HCT116 (cell line): ENCODE results near the gene MRPL9. TPM values are rescaled to one million over a fixed set of nuclear protein-coding genes. Genes with fewer than 3 reads are reported as not detected.

Source experiments
- ATAC-seq: fragments of 200-7000 bp; cut with Tn5 transposase; 2 replicates; pipeline ENCODE4 v1.9.1; 2020; ENCODE audit warnings: mild to moderate bottlenecking, moderate library complexity
- BruUV-seq: library from RNA; stranded (reverse); fragments of 400-500 nt; replicated peaks from 2 replicates; lab custom pipeline; 2021; lab: Mats Ljungman, UMichigan
- CTCF ChIA-PET: fragments of 300-600 bp; sonication (Branson Sonifier 250); formaldehyde crosslinking; loops from one replicate; lab custom pipeline; 2021; ENCODE audit warnings: antibody characterized with exemption; lab: Charles Lee
- POLR2A ChIA-PET: fragments of 300-600, 350-600 bp; sonication (Branson Sonifier 250); formaldehyde crosslinking; loops from one replicate; lab custom pipeline; 2021; ENCODE audit warnings: antibody characterized with exemption; lab: Charles Lee
- RAD21 ChIA-PET, 2 experiments: fragments of 300-600 bp; sonication (Branson Sonifier 250); formaldehyde crosslinking; loops; one replicate each; lab custom pipeline; 2023; ENCODE audit warnings: low total read pairs in 2 of 2; ENCODE audit not compliant: uncharacterized antibody in 2 of 2, unreplicated experiment in 2 of 2, low non-redundant PET in 1 of 2; lab: Charles Lee
- DNase-seq: peaks from one replicate; pipeline ENCODE4 v3.0.0-alpha.2; 2010; ENCODE audit warnings: low read depth, low spot score
- H2AFZ ChIP-seq: fragments of 200-600 bp; shearing (Covaris generic), sonication (generic); 2 replicates; pipeline ENCODE4 v1.6.1; 2017; ENCODE audit warnings: low read depth, mixed run types, mixed read lengths, antibody characterized with exemption, low read length; ENCODE audit not compliant: poor library complexity, severe bottlenecking
- H3K27ac ChIP-seq: 2 replicates; pipeline ENCODE4 v1.5.1; 2012; ENCODE audit warnings: low read depth, low read length
- H3K27me3 ChIP-seq: fragments of 200-600 bp; sonication (generic); 2 replicates; pipeline ENCODE4 v1.6.1; 2016; ENCODE audit warnings: mixed run types, low read length, mixed read lengths; ENCODE audit not compliant: insufficient read depth
- H3K36me3 ChIP-seq, 2 experiments: fragments of 200-500 bp in 1 of 2; fragments of 200-600 bp in 1 of 2; sonication (Bioruptor generic) in 1 of 2; sonication (generic) in 1 of 2; 2 replicates each; pipeline versions ENCODE4 v1.5.1 to v1.6.1; 2014 to 2016; ENCODE audit warnings: low read length in 2 of 2, inconsistent platforms in 1 of 2, mixed read lengths in 1 of 2, mixed run types in 1 of 2; ENCODE audit not compliant: insufficient read depth in 2 of 2, control insufficient read depth in 1 of 2
- H3K4me1 ChIP-seq, 2 experiments: fragments of 200-600 bp in 1 of 2; sonication (generic) in 1 of 2; 2 replicates each; pipeline versions ENCODE4 v1.5.1 to v1.6.1; 2012 to 2017; ENCODE audit warnings: low read length in 2 of 2, inconsistent platforms in 1 of 2, mild to moderate bottlenecking in 1 of 2, mixed read lengths in 1 of 2, mixed run types in 1 of 2, moderate library complexity in 1 of 2; ENCODE audit not compliant: insufficient read depth in 2 of 2, control insufficient read depth in 1 of 2
- H3K4me2 ChIP-seq: fragments of 200-600 bp; sonication (generic); 2 replicates; pipeline ENCODE4 v1.6.1; 2017; ENCODE audit warnings: mixed run types, low read length, mixed read lengths
- H3K4me3 ChIP-seq, 2 experiments: fragments of 200-600 bp in 1 of 2; sonication (generic) in 1 of 2; replicated peaks in 1 of 2; 2 replicates each; pipeline ENCODE4 v1.5.1; 2011 to 2016; ENCODE audit warnings: low read length in 2 of 2, control low read depth in 1 of 2, low read depth in 1 of 2, mild to moderate bottlenecking in 1 of 2, mixed read lengths in 1 of 2, mixed run types in 1 of 2
- H3K79me2 ChIP-seq: fragments of 200-600 bp; sonication (generic); 2 replicates; pipeline ENCODE4 v1.6.1; 2017; ENCODE audit warnings: mild to moderate bottlenecking, mixed run types, low read length, moderate library complexity, mixed read lengths; ENCODE audit not compliant: insufficient read depth
- H3K9ac ChIP-seq: fragments of 200-600 bp; sonication (generic); 2 replicates; pipeline ENCODE4 v1.6.1; 2016; ENCODE audit warnings: low read length, mixed read lengths
- H3K9me2 ChIP-seq: fragments of 200-600 bp; sonication (generic), shearing (Covaris generic); 2 replicates; pipeline ENCODE4 v1.6.1; 2017; ENCODE audit warnings: mixed run types, mild to moderate bottlenecking, moderate library complexity; ENCODE audit not compliant: insufficient read depth
- H3K9me3 ChIP-seq, 2 experiments: fragments of 200-500 bp in 1 of 2; fragments of 200-600 bp in 1 of 2; sonication (Bioruptor generic) in 1 of 2; sonication (generic) in 1 of 2; 2 replicates each; pipeline ENCODE4 v1.6.1; 2014 to 2017; ENCODE audit warnings: low read length in 2 of 2, mixed read lengths in 2 of 2, inconsistent platforms in 1 of 2, low read depth in 1 of 2, mild to moderate bottlenecking in 1 of 2, mixed run types in 1 of 2, moderate library complexity in 1 of 2; ENCODE audit not compliant: control insufficient read depth in 1 of 2, insufficient read depth in 1 of 2
- H4K20me1 ChIP-seq: fragments of 200-600 bp; sonication (generic), shearing (Covaris generic); 2 replicates; pipeline ENCODE4 v1.6.1; 2017; ENCODE audit warnings: mixed run types, mild to moderate bottlenecking, moderate library complexity; ENCODE audit not compliant: insufficient read depth
- CBX3 ChIP-seq: IDR thresholded peaks from 2 replicates; pipeline ENCODE4 v1.6.1; 2012; ENCODE audit warnings: low read depth
- CEBPB ChIP-seq: IDR thresholded peaks from 2 replicates; pipeline ENCODE4 v1.6.1; 2012; ENCODE audit warnings: low read depth
- EGR1 ChIP-seq: IDR thresholded peaks from 2 replicates; pipeline ENCODE4 v1.6.1; 2012; ENCODE audit warnings: low read depth
- ELF1 ChIP-seq: IDR thresholded peaks from 2 replicates; pipeline ENCODE4 v1.6.1; 2012; ENCODE audit warnings: low read depth, borderline replicate concordance
- EZH2 ChIP-seq: fragments of 200-600 bp; sonication (generic); IDR thresholded peaks from 2 replicates; pipeline ENCODE4 v1.6.1; 2017; ENCODE audit warnings: antibody characterized with exemption, mixed run types
- FOSL1 ChIP-seq: IDR thresholded peaks from 2 replicates; pipeline ENCODE4 v1.6.1; 2012; ENCODE audit warnings: low read depth
- JUND ChIP-seq: IDR thresholded peaks from 2 replicates; pipeline ENCODE4 v1.6.1; 2012
- POLR2A ChIP-seq: IDR thresholded peaks from 2 replicates; pipeline ENCODE4 v1.7.0; 2011; ENCODE audit warnings: borderline replicate concordance; ENCODE audit not compliant: insufficient read depth, insufficient read length; ENCODE audit errors: extremely low read depth
- RAD21 ChIP-seq: IDR thresholded peaks from 2 replicates; pipeline ENCODE4 v1.6.1; 2012; ENCODE audit warnings: low read depth, mild to moderate bottlenecking
- SIN3A ChIP-seq: IDR thresholded peaks from 2 replicates; pipeline ENCODE4 v1.6.1; 2012; ENCODE audit warnings: low read depth
- SP1 ChIP-seq: IDR thresholded peaks from 2 replicates; pipeline ENCODE4 v1.6.1; 2012; ENCODE audit warnings: low read depth
- SRF ChIP-seq: IDR thresholded peaks from 2 replicates; pipeline ENCODE4 v1.6.1; 2012; ENCODE audit warnings: low read depth
- TCF7L2 ChIP-seq: IDR thresholded peaks from 2 replicates; pipeline ENCODE4 v1.7.0; 2011; ENCODE audit warnings: borderline replicate concordance, inconsistent platforms; ENCODE audit not compliant: insufficient read depth, insufficient read length; ENCODE audit errors: extremely low read depth
- YY1 ChIP-seq: IDR thresholded peaks from 2 replicates; pipeline ENCODE4 v1.6.1; 2011; ENCODE audit warnings: low read length, low read depth, moderate library complexity, mild to moderate bottlenecking; ENCODE audit not compliant: insufficient replicate concordance; ENCODE audit errors: extremely low read depth
- ZNF274 ChIP-seq: fragments of 200-500 bp; sonication (Bioruptor generic); IDR thresholded peaks from 2 replicates; pipeline ENCODE4 v1.6.1; 2014; ENCODE audit warnings: mild to moderate bottlenecking, low read depth, low read length, inconsistent platforms
- intact Hi-C: fragments of 100-400 bp; cut with micrococcal nuclease; formaldehyde crosslinking; loops from 2 replicates; pipeline ENCODE4 v1.10.0; 2022
- total RNA-seq: library from RNA; stranded (reverse); gene quantifications from one replicate; pipeline ENCODE4 v1.2.1, GENCODE V29; 2021; ENCODE audit not compliant: unreplicated experiment
- TF ChIP-seq, protein P1 (sequence below): IDR thresholded peaks from 2 replicates; pipeline ENCODE4 v1.6.1; 2011; ENCODE audit warnings: mild to moderate bottlenecking, low read length, moderate library complexity; ENCODE audit not compliant: insufficient replicate concordance; ENCODE audit errors: extremely low read depth
- TF ChIP-seq, protein P2 (sequence below), 3 experiments: fragments of 200-600 bp in 1 of 3; sonication (generic) in 1 of 3; IDR thresholded peaks in 2 of 3; conservative IDR thresholded peaks in 1 of 3; 2 replicates each; pipeline ENCODE4 v1.5.1; 2012 to 2017; ENCODE audit warnings: low read depth in 2 of 3, low read length in 2 of 3, antibody characterized with exemption in 1 of 3, borderline replicate concordance in 1 of 3, control low read depth in 1 of 3, mild to moderate bottlenecking in 1 of 3, mixed read lengths in 1 of 3, mixed run types in 1 of 3, moderate library complexity in 1 of 3; ENCODE audit not compliant: insufficient read depth in 1 of 3
- TF ChIP-seq, protein P3 (sequence below): IDR thresholded peaks from 2 replicates; pipeline ENCODE4 v1.6.1; 2012
- TF ChIP-seq, protein P4 (sequence below): IDR thresholded peaks from 2 replicates; pipeline ENCODE4 v1.6.1; 2012
- TF ChIP-seq, protein P5 (sequence below): IDR thresholded peaks from 2 replicates; pipeline ENCODE4 v1.6.1; 2012; ENCODE audit warnings: low read depth

The MRPL9 gene
- total RNA-seq, 1 experiment from 2014 or later, result 94.5 TPM

DNA sequence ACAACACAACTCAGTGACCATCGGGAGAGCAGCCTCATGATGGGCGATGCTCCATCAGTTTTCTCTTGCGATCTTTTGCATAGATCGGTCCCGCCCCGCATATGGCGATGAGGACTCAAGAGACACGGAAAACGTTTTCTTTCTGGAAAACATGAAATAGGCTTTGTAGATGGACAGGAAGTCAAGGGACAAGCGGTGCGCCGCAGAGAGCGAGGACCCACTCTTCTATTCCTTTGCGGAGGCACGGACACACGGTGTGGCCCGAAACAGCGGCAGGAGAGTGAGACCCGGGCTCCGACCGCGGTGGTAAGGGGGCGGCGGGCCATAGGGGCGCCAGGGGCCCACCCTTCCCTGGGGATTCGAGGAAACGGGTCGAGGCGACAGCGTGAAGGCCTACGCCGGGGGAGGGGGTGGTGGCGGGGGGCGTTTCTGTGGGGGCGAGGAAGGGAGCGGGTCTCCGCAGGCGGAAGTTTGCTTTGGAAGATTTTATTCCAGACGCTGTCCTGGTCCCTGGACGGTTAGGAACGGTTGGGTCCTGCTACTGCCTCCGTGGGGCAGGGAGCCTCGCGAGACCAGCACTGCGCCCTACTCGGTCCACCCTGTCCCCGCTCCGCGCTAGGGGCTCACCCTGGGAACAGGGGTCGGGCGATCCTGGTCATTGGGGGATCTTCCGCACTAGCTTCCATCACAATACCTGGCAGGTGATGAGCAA, 27.8 kb upstream of the MRPL9 start:
- H3K27ac ChIP-seq, result no peak overlapping the region
- ChIA-PET CTCF (no interaction called here), POLR2A (no interaction called here), RAD21 (no interaction called here)
- H3K9ac ChIP-seq, result peak overlapping the region; percentile 42
- TSS peak; percentile 76 for BruUV-seq
- peaks cover 4% of the 10 kb centered on the region; the same call in 1 of the 2 replicates for H3K27me3 ChIP-seq
- H3K4me1 ChIP-seq, result peaks cover 0 to 19% of the 10 kb centered on the region in 2 experiments; a peak in 3 of 4 replicates
- peak overlapping the region; percentile 52 for H2AFZ ChIP-seq
- no peaks in the 10 kb centered on the region for H4K20me1 ChIP-seq
- H3K79me2 ChIP-seq, result no peaks in the 10 kb centered on the region
- DNase-seq, result no peak
- peak overlapping the region; percentile 68 for H3K4me3 ChIP-seq
- H3K9me3 ChIP-seq, result no peaks in the 10 kb centered on the region
- peak overlapping the region; percentile 95 for H3K4me2 ChIP-seq
- intact Hi-C loops, result no loop called here
- H3K9me2 ChIP-seq, result no peaks in the 10 kb centered on the region
- no peak for ATAC-seq
- H3K36me3 ChIP-seq, result no peaks in the 10 kb centered on the region
- TF ChIP-seq, protein P1, sequence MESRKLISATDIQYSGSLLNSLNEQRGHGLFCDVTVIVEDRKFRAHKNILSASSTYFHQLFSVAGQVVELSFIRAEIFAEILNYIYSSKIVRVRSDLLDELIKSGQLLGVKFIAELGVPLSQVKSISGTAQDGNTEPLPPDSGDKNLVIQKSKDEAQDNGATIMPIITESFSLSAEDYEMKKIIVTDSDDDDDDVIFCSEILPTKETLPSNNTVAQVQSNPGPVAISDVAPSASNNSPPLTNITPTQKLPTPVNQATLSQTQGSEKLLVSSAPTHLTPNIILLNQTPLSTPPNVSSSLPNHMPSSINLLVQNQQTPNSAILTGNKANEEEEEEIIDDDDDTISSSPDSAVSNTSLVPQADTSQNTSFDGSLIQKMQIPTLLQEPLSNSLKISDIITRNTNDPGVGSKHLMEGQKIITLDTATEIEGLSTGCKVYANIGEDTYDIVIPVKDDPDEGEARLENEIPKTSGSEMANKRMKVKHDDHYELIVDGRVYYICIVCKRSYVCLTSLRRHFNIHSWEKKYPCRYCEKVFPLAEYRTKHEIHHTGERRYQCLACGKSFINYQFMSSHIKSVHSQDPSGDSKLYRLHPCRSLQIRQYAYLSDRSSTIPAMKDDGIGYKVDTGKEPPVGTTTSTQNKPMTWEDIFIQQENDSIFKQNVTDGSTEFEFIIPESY, result no peak
- no peak for TF ChIP-seq SP1
- TF ChIP-seq JUND, result no peak
- TF ChIP-seq POLR2A, result no peak
- TF ChIP-seq RAD21, result no peak
- TF ChIP-seq CBX3, result no peak
- TF ChIP-seq SIN3A, result no peak
- no peak for TF ChIP-seq ELF1
- no peak for TF ChIP-seq CEBPB
- no peak for TF ChIP-seq ZNF274
- TF ChIP-seq FOSL1, result no peak
- TF ChIP-seq YY1, result no peak
- TF ChIP-seq, protein P2, sequence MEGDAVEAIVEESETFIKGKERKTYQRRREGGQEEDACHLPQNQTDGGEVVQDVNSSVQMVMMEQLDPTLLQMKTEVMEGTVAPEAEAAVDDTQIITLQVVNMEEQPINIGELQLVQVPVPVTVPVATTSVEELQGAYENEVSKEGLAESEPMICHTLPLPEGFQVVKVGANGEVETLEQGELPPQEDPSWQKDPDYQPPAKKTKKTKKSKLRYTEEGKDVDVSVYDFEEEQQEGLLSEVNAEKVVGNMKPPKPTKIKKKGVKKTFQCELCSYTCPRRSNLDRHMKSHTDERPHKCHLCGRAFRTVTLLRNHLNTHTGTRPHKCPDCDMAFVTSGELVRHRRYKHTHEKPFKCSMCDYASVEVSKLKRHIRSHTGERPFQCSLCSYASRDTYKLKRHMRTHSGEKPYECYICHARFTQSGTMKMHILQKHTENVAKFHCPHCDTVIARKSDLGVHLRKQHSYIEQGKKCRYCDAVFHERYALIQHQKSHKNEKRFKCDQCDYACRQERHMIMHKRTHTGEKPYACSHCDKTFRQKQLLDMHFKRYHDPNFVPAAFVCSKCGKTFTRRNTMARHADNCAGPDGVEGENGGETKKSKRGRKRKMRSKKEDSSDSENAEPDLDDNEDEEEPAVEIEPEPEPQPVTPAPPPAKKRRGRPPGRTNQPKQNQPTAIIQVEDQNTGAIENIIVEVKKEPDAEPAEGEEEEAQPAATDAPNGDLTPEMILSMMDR (IDR thresholded peaks at IDR 0.05 in 2 of 3, conservative IDR thresholded peaks at IDR 0.05 in 1 of 3; ENCODE audit: borderline replicate concordance in 1 of 3, insufficient read depth in 1 of 3, low read depth in 2 of 3, low read length in 2 of 3), result no peak
- no peak for TF ChIP-seq TCF7L2
- TF ChIP-seq, protein P3, sequence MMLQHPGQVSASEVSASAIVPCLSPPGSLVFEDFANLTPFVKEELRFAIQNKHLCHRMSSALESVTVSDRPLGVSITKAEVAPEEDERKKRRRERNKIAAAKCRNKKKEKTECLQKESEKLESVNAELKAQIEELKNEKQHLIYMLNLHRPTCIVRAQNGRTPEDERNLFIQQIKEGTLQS, result no peak
- no peak for TF ChIP-seq SRF
- TF ChIP-seq, protein P4, sequence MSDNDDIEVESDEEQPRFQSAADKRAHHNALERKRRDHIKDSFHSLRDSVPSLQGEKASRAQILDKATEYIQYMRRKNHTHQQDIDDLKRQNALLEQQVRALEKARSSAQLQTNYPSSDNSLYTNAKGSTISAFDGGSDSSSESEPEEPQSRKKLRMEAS, result no peak
- no peak for TF ChIP-seq EZH2
- TF ChIP-seq, protein P5, sequence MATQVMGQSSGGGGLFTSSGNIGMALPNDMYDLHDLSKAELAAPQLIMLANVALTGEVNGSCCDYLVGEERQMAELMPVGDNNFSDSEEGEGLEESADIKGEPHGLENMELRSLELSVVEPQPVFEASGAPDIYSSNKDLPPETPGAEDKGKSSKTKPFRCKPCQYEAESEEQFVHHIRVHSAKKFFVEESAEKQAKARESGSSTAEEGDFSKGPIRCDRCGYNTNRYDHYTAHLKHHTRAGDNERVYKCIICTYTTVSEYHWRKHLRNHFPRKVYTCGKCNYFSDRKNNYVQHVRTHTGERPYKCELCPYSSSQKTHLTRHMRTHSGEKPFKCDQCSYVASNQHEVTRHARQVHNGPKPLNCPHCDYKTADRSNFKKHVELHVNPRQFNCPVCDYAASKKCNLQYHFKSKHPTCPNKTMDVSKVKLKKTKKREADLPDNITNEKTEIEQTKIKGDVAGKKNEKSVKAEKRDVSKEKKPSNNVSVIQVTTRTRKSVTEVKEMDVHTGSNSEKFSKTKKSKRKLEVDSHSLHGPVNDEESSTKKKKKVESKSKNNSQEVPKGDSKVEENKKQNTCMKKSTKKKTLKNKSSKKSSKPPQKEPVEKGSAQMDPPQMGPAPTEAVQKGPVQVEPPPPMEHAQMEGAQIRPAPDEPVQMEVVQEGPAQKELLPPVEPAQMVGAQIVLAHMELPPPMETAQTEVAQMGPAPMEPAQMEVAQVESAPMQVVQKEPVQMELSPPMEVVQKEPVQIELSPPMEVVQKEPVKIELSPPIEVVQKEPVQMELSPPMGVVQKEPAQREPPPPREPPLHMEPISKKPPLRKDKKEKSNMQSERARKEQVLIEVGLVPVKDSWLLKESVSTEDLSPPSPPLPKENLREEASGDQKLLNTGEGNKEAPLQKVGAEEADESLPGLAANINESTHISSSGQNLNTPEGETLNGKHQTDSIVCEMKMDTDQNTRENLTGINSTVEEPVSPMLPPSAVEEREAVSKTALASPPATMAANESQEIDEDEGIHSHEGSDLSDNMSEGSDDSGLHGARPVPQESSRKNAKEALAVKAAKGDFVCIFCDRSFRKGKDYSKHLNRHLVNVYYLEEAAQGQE, result no peak
- TF ChIP-seq EGR1, result no peak
